H9 (cell line): ENCODE results near the gene ANKRD55. TPM values are rescaled to one million over a fixed set of nuclear protein-coding genes. Genes with fewer than 3 reads are reported as not detected.

ENCODE experiments used
- DNase-seq: peaks from one replicate; pipeline ENCODE4 v3.0.0-alpha.2; 2017
- H2AFZ ChIP-seq: one replicate; pipeline ENCODE4 v1.6.1; 2013; ENCODE audit warnings: mild to moderate bottlenecking, low read length, control low read depth, moderate library complexity
- H2AK5ac ChIP-seq: 2 replicates; pipeline ENCODE4 v1.6.1; 2013; ENCODE audit warnings: low read length, control low read depth, mixed read lengths; ENCODE audit not compliant: insufficient read length
- H2BK120ac ChIP-seq: one replicate; pipeline ENCODE4 v1.6.1; 2013; ENCODE audit warnings: low read depth, mild to moderate bottlenecking, low read length, control low read depth, inconsistent platforms; ENCODE audit not compliant: poor library complexity, severe bottlenecking
- H2BK12ac ChIP-seq: 2 replicates; pipeline ENCODE4 v1.6.1; 2013; ENCODE audit warnings: low read length, control low read depth, mixed read lengths, low read depth; ENCODE audit not compliant: insufficient read length
- H2BK15ac ChIP-seq: 2 replicates; pipeline ENCODE4 v1.6.1; 2013; ENCODE audit warnings: low read depth, low read length, control low read depth
- H2BK20ac ChIP-seq: one replicate; pipeline ENCODE4 v1.6.1; 2013; ENCODE audit warnings: low read depth, mild to moderate bottlenecking, low read length, control low read depth, inconsistent platforms; ENCODE audit not compliant: poor library complexity, severe bottlenecking
- H2BK5ac ChIP-seq: 2 replicates; pipeline ENCODE4 v1.6.1; 2013; ENCODE audit warnings: low read length, control low read depth, mixed read lengths; ENCODE audit not compliant: insufficient read length
- H3K14ac ChIP-seq: 2 replicates; pipeline ENCODE4 v1.6.1; 2013; ENCODE audit warnings: low read length, control low read depth; ENCODE audit not compliant: insufficient read depth
- H3K18ac ChIP-seq: 2 replicates; pipeline ENCODE4 v1.6.1; 2013; ENCODE audit warnings: low read depth, mild to moderate bottlenecking, mixed read lengths, low read length, control low read depth; ENCODE audit not compliant: insufficient read length
- H3K23ac ChIP-seq: 2 replicates; pipeline ENCODE4 v1.6.1; 2013; ENCODE audit warnings: low read length, control low read depth, mixed read lengths, low read depth; ENCODE audit not compliant: insufficient read length
- H3K23me2 ChIP-seq: 2 replicates; pipeline ENCODE4 v1.6.1; 2013; ENCODE audit warnings: low read depth, mild to moderate bottlenecking, mixed read lengths, low read length, control low read depth; ENCODE audit not compliant: insufficient read length, poor library complexity, severe bottlenecking
- H3K27ac ChIP-seq: 2 replicates; pipeline ENCODE4 v1.5.1; 2013; ENCODE audit warnings: low read length, control low read depth, mixed read lengths, low read depth; ENCODE audit not compliant: insufficient read length
- H3K27me3 ChIP-seq: 2 replicates; pipeline ENCODE4 v1.6.1; 2013; ENCODE audit warnings: low read length, control low read depth, inconsistent platforms; ENCODE audit not compliant: insufficient read depth
- H3K4ac ChIP-seq: 2 replicates; pipeline ENCODE4 v1.6.1; 2013; ENCODE audit warnings: low read depth, mild to moderate bottlenecking, control low read depth, inconsistent platforms, low read length, moderate library complexity
- H3K4me1 ChIP-seq: 2 replicates; pipeline ENCODE4 v1.6.1; 2013; ENCODE audit warnings: low read length, control low read depth, inconsistent platforms; ENCODE audit not compliant: insufficient read depth
- H3K4me2 ChIP-seq: 2 replicates; pipeline ENCODE4 v1.6.1; 2013; ENCODE audit warnings: low read length, control low read depth, mixed read lengths; ENCODE audit not compliant: insufficient read length, insufficient read depth
- H3K56ac ChIP-seq: 2 replicates; pipeline ENCODE4 v1.6.1; 2013; ENCODE audit warnings: low read depth, mild to moderate bottlenecking, mixed read lengths, low read length, control low read depth; ENCODE audit not compliant: insufficient read length
- H3K79me1 ChIP-seq: 2 replicates; pipeline ENCODE4 v1.6.1; 2013; ENCODE audit warnings: low read depth, mild to moderate bottlenecking, moderate library complexity, low read length, control low read depth, inconsistent platforms; ENCODE audit not compliant: insufficient read depth, poor library complexity, severe bottlenecking
- H3K79me2 ChIP-seq: 2 replicates; pipeline ENCODE4 v1.6.1; 2013; ENCODE audit warnings: low read length, control low read depth, inconsistent platforms; ENCODE audit not compliant: insufficient read depth
- H3K9ac ChIP-seq: 2 replicates; pipeline ENCODE4 v1.6.1; 2013; ENCODE audit warnings: low read length, control low read depth, mixed read lengths; ENCODE audit not compliant: insufficient read length; ENCODE audit errors: extremely low read depth
- H3K9me3 ChIP-seq: one replicate; pipeline ENCODE4 v1.6.1; 2013; ENCODE audit warnings: low read depth, low read length, inconsistent platforms; ENCODE audit not compliant: control insufficient read depth
- H3T11ph ChIP-seq: one replicate; pipeline ENCODE4 v1.6.1; 2013; ENCODE audit warnings: mild to moderate bottlenecking, low read length, control low read depth, inconsistent platforms
- H4K20me1 ChIP-seq: one replicate; pipeline ENCODE4 v1.6.1; 2013; ENCODE audit not compliant: control insufficient read depth, insufficient read length, insufficient read depth
- H4K5ac ChIP-seq: 2 replicates; pipeline ENCODE4 v1.6.1; 2013; ENCODE audit warnings: low read depth, mild to moderate bottlenecking, mixed read lengths, low read length, control low read depth; ENCODE audit not compliant: insufficient read length
- H4K8ac ChIP-seq: replicated peaks from 2 replicates; pipeline ENCODE4 v1.6.1; 2013; ENCODE audit warnings: low read length, control low read depth, mixed read lengths, low read depth; ENCODE audit not compliant: insufficient read length
- H4K91ac ChIP-seq: 2 replicates; pipeline ENCODE4 v1.6.1; 2013; ENCODE audit warnings: low read depth, mild to moderate bottlenecking, moderate library complexity, mixed read lengths, low read length, control low read depth; ENCODE audit not compliant: insufficient read length
- H3K27ac Mint-ChIP-seq, 3 experiments: 2 replicates in 2 of 3; 3 replicates in 1 of 3; pipeline ENCODE4 v1.8.0; 2020 to 2021; ENCODE audit warnings: mixed read lengths in 3 of 3, mild to moderate bottlenecking in 1 of 3, moderate library complexity in 1 of 3
- H3K27me3 Mint-ChIP-seq: 2 replicates; pipeline ENCODE4 v1.8.0; 2021; ENCODE audit warnings: low read depth, mild to moderate bottlenecking, moderate library complexity, mixed read lengths
- H3K36me3 Mint-ChIP-seq, 3 experiments: 2 replicates in 2 of 3; 3 replicates in 1 of 3; pipeline ENCODE4 v1.8.0; 2020 to 2021; ENCODE audit warnings: low read depth in 3 of 3, mixed read lengths in 3 of 3; ENCODE audit not compliant: insufficient read depth in 1 of 3
- H3K4me1 Mint-ChIP-seq, 2 experiments: 2 replicates each; pipeline ENCODE4 v1.8.0; 2020; ENCODE audit warnings: mixed read lengths in 2 of 2
- H3K4me3 Mint-ChIP-seq, 2 experiments: 2 replicates in 1 of 2; 3 replicates in 1 of 2; pipeline ENCODE4 v1.8.0; 2020 to 2021; ENCODE audit warnings: mild to moderate bottlenecking in 2 of 2, mixed read lengths in 2 of 2, moderate library complexity in 1 of 2
- H3K9me3 Mint-ChIP-seq, 2 experiments: 2 replicates in 1 of 2; 3 replicates in 1 of 2; pipeline ENCODE4 v1.8.0; 2020; ENCODE audit warnings: mild to moderate bottlenecking in 2 of 2, mixed read lengths in 2 of 2, moderate library complexity in 1 of 2
- CTCF ChIP-seq: fragments of 200-600 bp; sonication (generic); conservative IDR thresholded peaks from 3 replicates; pipeline ENCODE4 v1.8.0; 2021; ENCODE audit warnings: antibody characterized with exemption, mild to moderate bottlenecking
- WGBS: extraction: QIAGEN DNeasy Blood & Tissue Kit; methylation state at CpG from one replicate; pipeline ENCODE4 v1.1.7; 2013; ENCODE audit warnings: missing lambda C conversion rate, low lambda C conversion rate, mixed read lengths; ENCODE audit not compliant: insufficient read length; ENCODE audit errors: extremely low coverage; 5-methylcytosine and 5-hydroxymethylcytosine counted together
- total RNA-seq: library from RNA; stranded (reverse); gene quantifications from 2 replicates; pipeline ENCODE4 v1.2.1, GENCODE V29; 2021

The ANKRD55 gene
- total RNA-seq, 1 experiment from 2014 or later = not detected

GRCh38 chr5:56161439-56161823 lies 71.7 kb downstream of the ANKRD55 start:
- Histone ChIP-seq H2BK20ac (no peak overlapping the region), H4K8ac (no peak overlapping the region), H3K9me3 (no peaks in the 10 kb centered on the region), H3K18ac (no peak overlapping the region), H3K9ac (no peak overlapping the region), H3K27me3 (no peaks in the 10 kb centered on the region), H2BK5ac (no peak overlapping the region), H3K4ac (no peak overlapping the region), H3K56ac (no peak overlapping the region), H4K91ac (no peak overlapping the region), H3K4me2 (no peak overlapping the region), H3K14ac (no peak overlapping the region), H3K4me1 (peaks cover 5% of the 10 kb centered on the region; the same call in 1 of the 2 replicates), H2AK5ac (no peak overlapping the region), H2BK120ac (no peak overlapping the region), H3K79me1 (no peaks in the 10 kb centered on the region), H2BK12ac (no peak overlapping the region), H2BK15ac (no peak overlapping the region), H3K27ac (no peak overlapping the region), H2AFZ (no peak overlapping the region), H3T11ph (no peak overlapping the region), H3K79me2 (no peaks in the 10 kb centered on the region), H4K20me1 (no peaks in the 10 kb centered on the region), H3K23ac (no peak overlapping the region), H3K23me2 (no peaks in the 10 kb centered on the region), H4K5ac (no peak overlapping the region)
- no peak overlapping the region for H3K27ac Mint-ChIP-seq
- no peak for TF ChIP-seq CTCF
- no peak overlapping the region for H3K4me3 Mint-ChIP-seq
- no peak for DNase-seq
- no peaks in the 10 kb centered on the region; a peak in 1 of 5 replicates for H3K9me3 Mint-ChIP-seq
- peaks cover 23 to 32% of the 10 kb centered on the region in 2 experiments for H3K4me1 Mint-ChIP-seq
- WGBS = no CpG with 5 or more reads among the region's 3 CpGs
- peaks cover 4% of the 10 kb centered on the region; the same call in 1 of the 2 replicates for H3K27me3 Mint-ChIP-seq
- H3K36me3 Mint-ChIP-seq = no peaks in the 10 kb centered on the region; a peak in 1 of 7 replicates
